MCF 10A (cell line): ENCODE results near the gene CYP11A1. TPM values are rescaled to one million over a fixed set of nuclear protein-coding genes. Genes with fewer than 3 reads are reported as not detected.

Source experiments
- Bru-seq: library from RNA; stranded (reverse); fragments of 400-500 nt; gene quantifications from one replicate; lab custom pipeline; 2021; lab: Mats Ljungman, UMichigan
- BruChase-seq, 2 experiments: library from RNA; stranded (reverse); fragments of 400-500 nt; gene quantifications; one replicate each; lab custom pipeline; 2021; lab: Mats Ljungman, UMichigan
- BruUV-seq: library from RNA; stranded (reverse); fragments of 400-500 nt; replicated peaks from 2 replicates; lab custom pipeline; 2021; lab: Mats Ljungman, UMichigan
- CTCF ChIA-PET: fragments of 300-600 bp; sonication (Branson Sonifier 250); formaldehyde crosslinking; extraction: SDS; loops from one replicate; lab custom pipeline; 2021; ENCODE audit warnings: antibody characterized with exemption, inconsistent platforms; lab: Yijun Ruan, JAX
- POLR2A ChIA-PET: fragments of 300-600, 350-650 bp; sonication (Branson Sonifier 250); formaldehyde crosslinking; extraction: SDS; loops from one replicate; lab custom pipeline; 2020; ENCODE audit warnings: antibody characterized with exemption, inconsistent platforms; lab: Yijun Ruan, JAX
- DNase-seq: peaks from one replicate; pipeline ENCODE4 v3.0.0-alpha.2; 2018; ENCODE audit not compliant: unreplicated experiment
- H3K27ac Mint-ChIP-seq: one replicate; pipeline ENCODE4 v1.8.0; 2022; ENCODE audit warnings: mild to moderate bottlenecking, low read depth, mixed read lengths; ENCODE audit not compliant: unreplicated experiment
- H3K27me3 Mint-ChIP-seq: one replicate; pipeline ENCODE4 v1.8.0; 2022; ENCODE audit warnings: mixed read lengths; ENCODE audit not compliant: insufficient read depth, unreplicated experiment
- H3K36me3 Mint-ChIP-seq: one replicate; pipeline ENCODE4 v1.8.0; 2022; ENCODE audit warnings: mild to moderate bottlenecking, moderate library complexity, mixed read lengths; ENCODE audit not compliant: insufficient read depth, unreplicated experiment
- H3K4me1 Mint-ChIP-seq: one replicate; pipeline ENCODE4 v1.8.0; 2022; ENCODE audit warnings: mixed read lengths; ENCODE audit not compliant: insufficient read depth, unreplicated experiment
- H3K4me3 Mint-ChIP-seq: one replicate; pipeline ENCODE4 v1.8.0; 2022; ENCODE audit warnings: mild to moderate bottlenecking, moderate library complexity, mixed read lengths; ENCODE audit not compliant: unreplicated experiment
- H3K9me3 Mint-ChIP-seq: one replicate; pipeline ENCODE4 v1.8.0; 2022; ENCODE audit warnings: mixed read lengths; ENCODE audit not compliant: unreplicated experiment
- intact Hi-C: fragments of 100-400 bp; cut with micrococcal nuclease; formaldehyde crosslinking; loops from 2 replicates; pipeline ENCODE4 v1.14.1; 2022
- long read RNA-seq: library from polyadenylated mRNA; stranded (forward); transcript quantifications from one replicate; pipeline ENCODE4 v2.0.0, GENCODE V29; 2022
- total RNA-seq: library from RNA; stranded (reverse); gene quantifications from 2 replicates; pipeline ENCODE4 v1.2.3, GENCODE V29; 2022
- TF ChIP-seq, protein P1 (sequence below): fragments of 200-600 bp; IDR thresholded peaks from one replicate; pipeline ENCODE4 v1.8.0; 2022; ENCODE audit warnings: antibody characterized with exemption, mild to moderate bottlenecking; ENCODE audit not compliant: unreplicated experiment

CYP11A1 gene
- total RNA-seq (not detected in 2 replicates), Bru-seq, nascent RNA (not detected), BruChase-seq, experiment 1, labeled RNA remaining after a 6-hour chase (not detected), BruChase-seq, experiment 2, labeled RNA remaining after a 2-hour chase (not detected)
- long read RNA-seq = 0 reads

DNA sequence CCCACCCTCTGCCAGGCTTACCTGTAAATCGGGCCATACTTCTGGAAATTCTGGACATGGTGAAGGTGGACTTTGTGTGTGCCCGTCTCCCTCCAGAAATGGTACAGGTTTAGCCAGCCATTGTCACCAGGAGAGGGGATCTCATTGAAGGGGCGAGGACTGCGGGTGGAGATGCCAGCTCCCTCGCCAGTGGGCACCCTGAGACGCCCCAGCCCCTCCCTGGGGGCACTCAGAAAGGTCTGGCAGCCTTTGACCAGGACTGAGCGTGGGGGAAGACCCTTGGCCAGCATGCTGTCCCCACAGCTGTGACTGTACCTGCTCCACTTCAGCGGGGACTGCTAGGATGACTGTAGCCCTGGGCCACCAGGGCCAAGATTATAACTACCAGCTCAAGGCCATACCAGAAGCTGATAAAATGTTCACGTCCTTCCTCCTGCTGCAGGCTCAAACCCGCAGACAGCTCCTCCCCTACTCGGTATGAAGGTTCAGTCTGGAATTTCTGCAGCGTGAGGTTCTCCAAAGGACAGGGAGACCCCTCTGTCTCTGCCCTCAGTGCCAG lies at the start of gene CYP11A1:
CYP11A1 (minus strand) TSS at position 351 of the 559 bp plus-strand sequence; CDS start at position 290, 61 bp downstream.
- H3K4me1 Mint-ChIP-seq = no peaks in the 10 kb centered on the region
- H3K4me3 Mint-ChIP-seq = no peak within 1 kb of the TSS
- no peak within 1 kb of the TSS for H3K27ac Mint-ChIP-seq
- POLR2A ChIA-PET = no interaction called here
- CTCF ChIA-PET = interaction anchor here (0.7 kb wide), 2 partner anchors 76 to 264 kb away, joined by 3 to 4 read pairs; no protein-coding TSS in a partner anchor
- H3K27me3 Mint-ChIP-seq = peaks cover 27% of the 10 kb centered on the region
- H3K9me3 Mint-ChIP-seq = no peaks in the 10 kb centered on the region
- no TSS peak for BruUV-seq
- intact Hi-C loops = no loop called here
- DNase-seq = no peak
- no peaks in the 10 kb centered on the region for H3K36me3 Mint-ChIP-seq
- TF ChIP-seq, protein P1, sequence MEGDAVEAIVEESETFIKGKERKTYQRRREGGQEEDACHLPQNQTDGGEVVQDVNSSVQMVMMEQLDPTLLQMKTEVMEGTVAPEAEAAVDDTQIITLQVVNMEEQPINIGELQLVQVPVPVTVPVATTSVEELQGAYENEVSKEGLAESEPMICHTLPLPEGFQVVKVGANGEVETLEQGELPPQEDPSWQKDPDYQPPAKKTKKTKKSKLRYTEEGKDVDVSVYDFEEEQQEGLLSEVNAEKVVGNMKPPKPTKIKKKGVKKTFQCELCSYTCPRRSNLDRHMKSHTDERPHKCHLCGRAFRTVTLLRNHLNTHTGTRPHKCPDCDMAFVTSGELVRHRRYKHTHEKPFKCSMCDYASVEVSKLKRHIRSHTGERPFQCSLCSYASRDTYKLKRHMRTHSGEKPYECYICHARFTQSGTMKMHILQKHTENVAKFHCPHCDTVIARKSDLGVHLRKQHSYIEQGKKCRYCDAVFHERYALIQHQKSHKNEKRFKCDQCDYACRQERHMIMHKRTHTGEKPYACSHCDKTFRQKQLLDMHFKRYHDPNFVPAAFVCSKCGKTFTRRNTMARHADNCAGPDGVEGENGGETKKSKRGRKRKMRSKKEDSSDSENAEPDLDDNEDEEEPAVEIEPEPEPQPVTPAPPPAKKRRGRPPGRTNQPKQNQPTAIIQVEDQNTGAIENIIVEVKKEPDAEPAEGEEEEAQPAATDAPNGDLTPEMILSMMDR = no peak

DNA sequence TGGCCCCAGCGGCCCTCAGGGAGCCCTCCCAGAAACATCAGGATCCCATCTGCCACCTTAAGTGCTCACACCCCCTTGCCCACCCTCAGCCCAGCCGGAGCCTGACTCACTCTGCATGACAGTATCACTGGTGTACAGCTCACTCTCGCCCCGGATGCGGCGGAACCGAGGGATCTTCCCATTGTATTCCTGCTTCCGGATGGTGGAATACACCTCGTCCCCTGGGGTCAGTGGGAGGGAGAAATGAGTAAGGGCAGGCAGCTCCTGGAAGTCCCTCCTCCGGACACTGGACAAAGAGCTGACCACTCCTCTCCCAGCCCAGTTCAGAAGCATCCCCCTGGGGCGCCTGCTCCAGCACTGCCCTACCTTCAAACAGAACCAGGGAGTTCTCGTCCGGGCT lies 49.8 kb upstream of the CYP11A1 start:
- TF ChIP-seq, protein P1 = no peak
- no peak for DNase-seq
- Mint-ChIP-seq H3K27ac (no peak overlapping the region), H3K9me3 (no peaks in the 10 kb centered on the region), H3K4me1 (peaks cover 12% of the 10 kb centered on the region), H3K27me3 (no peaks in the 10 kb centered on the region), H3K4me3 (no peak overlapping the region), H3K36me3 (no peaks in the 10 kb centered on the region)
- intact Hi-C loops = no loop called here
- ChIA-PET CTCF (no interaction called here), POLR2A (no interaction called here)
- no TSS peak for BruUV-seq

GRCh38 chr15:74415966-74416916 lies 48.8 kb upstream of the CYP11A1 start:
- TF ChIP-seq, protein P1 = no peak
- Mint-ChIP-seq H3K4me1 (peaks cover 12% of the 10 kb centered on the region), H3K9me3 (no peaks in the 10 kb centered on the region), H3K27ac (no peak overlapping the region), H3K4me3 (no peak overlapping the region), H3K27me3 (no peaks in the 10 kb centered on the region), H3K36me3 (no peaks in the 10 kb centered on the region)
- CTCF ChIA-PET = no interaction called here
- intact Hi-C loops = no loop called here
- DNase-seq = no peak
- POLR2A ChIA-PET = no interaction called here
- BruUV-seq = no TSS peak
